ENCODE data around the gene SYT1. TPM values are rescaled to one million over a fixed set of nuclear protein-coding genes. Genes with fewer than 3 reads are reported as not detected.

SYT1 gene
- total and polyA plus RNA-seq, 2 of the 4 experiments (the other 2 are of a cell fraction), result 2.8 to 3.0 TPM

DNA sequence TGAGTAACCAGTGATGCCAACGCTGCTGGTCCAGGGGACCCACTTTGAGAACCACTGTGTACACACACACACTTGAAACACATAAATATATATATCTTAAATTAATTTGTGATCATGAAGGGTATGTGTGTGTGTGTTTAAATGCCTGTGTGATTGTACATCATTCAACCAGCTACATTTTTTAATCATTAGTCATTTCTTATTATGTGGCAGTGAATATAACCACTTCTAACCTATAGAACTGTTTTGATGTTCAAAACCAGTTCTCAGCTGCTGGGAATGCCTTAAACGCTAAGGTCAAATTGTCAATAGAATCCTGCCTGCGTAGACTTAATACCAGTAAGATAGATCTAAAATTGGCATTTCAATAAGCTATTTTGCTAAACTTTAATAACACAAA, 330.0 kb downstream of the SYT1 start:
- H2BK5ac ChIP-seq (ENCODE audit: low read depth, low read length, poor library complexity, severe bottlenecking), result no peak overlapping the region
- H3K4ac ChIP-seq (ENCODE audit: low read depth, low read length), result no peak overlapping the region
- no peaks in the 10 kb centered on the region for H3K27me3 ChIP-seq (ENCODE audit: control insufficient read depth, insufficient read depth, low read length)
- BruUV-seq (replicated peaks), result no TSS peak
- no peak overlapping the region for H3K9ac ChIP-seq (ENCODE audit: low read depth, low read length)
- no peaks in the 10 kb centered on the region for H3K9me3 ChIP-seq (ENCODE audit: control insufficient read depth, insufficient read depth, low read length)
- no CpG with 5 or more reads among the region's 3 CpGs for WGBS, 2 experiments (ENCODE audit: extremely low coverage in 2 of 2, insufficient read length in 1 of 2)
- H3K4me3 ChIP-seq (ENCODE audit: insufficient read depth, low read depth, low read length), result no peak overlapping the region
- ATAC-seq (ENCODE audit: low read depth) (no peak), DNase-seq (peak; percentile 30)
- H3K23ac ChIP-seq (ENCODE audit: low read depth, low read length), result no peak overlapping the region
- no peak overlapping the region for H3K14ac ChIP-seq (replicated peaks; ENCODE audit: low read depth, low read length)
- POLR2A ChIA-PET (ENCODE audit: unreplicated experiment), result no interaction called here
- H3K4me1 ChIP-seq (ENCODE audit: control insufficient read depth, insufficient read depth, low read length), result no peaks in the 10 kb centered on the region
- no peak overlapping the region for H2AK9ac ChIP-seq (replicated peaks; ENCODE audit: low read depth, low read length, poor library complexity)
- CTCF ChIA-PET, result interaction anchor here (0.6 kb wide), 2 partner anchors 21 to 362 kb away, joined by 3 to 9 read pairs; no protein-coding TSS in a partner anchor
- dilution Hi-C loops (cut with HindIII; ENCODE audit: low sequenced_read_pairs, unreplicated experiment), result no loop called here
- intact Hi-C loops (cut with micrococcal nuclease), result no loop called here
- no peak overlapping the region for H4K8ac ChIP-seq (ENCODE audit: low read depth in 2 of 2, low read length in 2 of 2)
- H2AK5ac ChIP-seq (ENCODE audit: low read depth, low read length), result no peak overlapping the region
- H3K56ac ChIP-seq (ENCODE audit: extremely low read depth, insufficient read depth, low read length), result no peak overlapping the region
- no peak overlapping the region for H3K18ac ChIP-seq (ENCODE audit: low read depth, low read length)
- no peaks in the 10 kb centered on the region for H4K20me1 ChIP-seq (ENCODE audit: insufficient read depth, low read length)
- no peak overlapping the region for H2BK120ac ChIP-seq (ENCODE audit: low read depth, low read length)
- H2BK15ac ChIP-seq (ENCODE audit: low read depth, low read length), result no peak overlapping the region
- no peak overlapping the region for H3K27ac ChIP-seq (ENCODE audit: insufficient read depth, low read length)
- H4K5ac ChIP-seq (ENCODE audit: low read depth, low read length), result no peak overlapping the region
- no peak for TF ChIP-seq MAFK (IDR thresholded peaks at IDR 0.05; ENCODE audit: low read depth, low read length)
- no peak for TF ChIP-seq POLR2A (IDR thresholded peaks at IDR 0.05; ENCODE audit: low read depth, low read length)
- TF ChIP-seq RCOR1 (IDR thresholded peaks at IDR 0.05; ENCODE audit: insufficient replicate concordance, low read length), result no peak
- TF ChIP-seq NFE2L2 (IDR thresholded peaks at IDR 0.05; ENCODE audit: low read depth, low read length), result no peak
- no peak for TF ChIP-seq CTCF (conservative IDR thresholded peaks at IDR 0.05; ENCODE audit: low read depth, low read length)
- no peak for TF ChIP-seq CEBPB (IDR thresholded peaks at IDR 0.05; ENCODE audit: low read depth, low read length)
- no peak for TF ChIP-seq RFX5 (IDR thresholded peaks at IDR 0.05; ENCODE audit: low read depth, low read length)
- TF ChIP-seq MAZ (IDR thresholded peaks at IDR 0.05; ENCODE audit: borderline replicate concordance, low read depth, low read length), result no peak
- no peak for TF ChIP-seq ELK1 (IDR thresholded peaks at IDR 0.05; ENCODE audit: borderline replicate concordance, low read depth, low read length)
- H2BK20ac ChIP-seq (ENCODE audit: low read depth, low read length), result no peak overlapping the region
- in situ Hi-C loops (cut with MboI; ENCODE audit: low sequenced_read_pairs), result no loop called here
- H3K4me2 ChIP-seq (ENCODE audit: low read depth, low read length), result no peak overlapping the region
- H2AFZ ChIP-seq (replicated peaks; ENCODE audit: low read length, poor library complexity), result no peak overlapping the region
- H3K9me1 ChIP-seq (ENCODE audit: insufficient read depth, low read length), result no peaks in the 10 kb centered on the region; the same call in 1 of the 2 replicates
- no peaks in the 10 kb centered on the region for H3K79me1 ChIP-seq (ENCODE audit: low read depth in 1 of 2, low read length in 2 of 2)
- no peaks in the 10 kb centered on the region for H3K36me3 ChIP-seq (ENCODE audit: control insufficient read depth, insufficient read depth, low read length)
- H4K91ac ChIP-seq (ENCODE audit: insufficient read depth, low read depth, low read length), result no peak overlapping the region
